A549 (cell line): ENCODE results near the gene HAUS3. TPM values are rescaled to one million over a fixed set of nuclear protein-coding genes. Genes with fewer than 3 reads are reported as not detected.

Source experiments
- ATAC-seq, 2 experiments: fragments of 200-7000 bp in 1 of 2; fragments of >200 bp in 1 of 2; cut with Nextera tagmentation in 1 of 2; cut with Tn5 transposase in 1 of 2; 3 replicates each; pipeline versions ENCODE4 v1.8.0 to v1.9.1; 2018 to 2020; ENCODE audit warnings: mild to moderate bottlenecking in 1 of 2, moderate library complexity in 1 of 2
- CTCF ChIA-PET: fragments of 300-600 bp; sonication (Branson Sonifier 250); formaldehyde crosslinking; extraction: SDS; loops from one replicate; lab custom pipeline; 2021; ENCODE audit warnings: antibody characterized with exemption, inconsistent platforms; lab: Yijun Ruan, JAX
- POLR2A ChIA-PET: fragments of 350-600 bp; formaldehyde crosslinking; extraction: SDS; loops from one replicate; lab custom pipeline; 2021; ENCODE audit warnings: antibody characterized with exemption, inconsistent platforms; lab: Yijun Ruan, JAX
- DNase-seq, 2 experiments: peaks; one replicate each; pipeline versions ENCODE4 v3.0.0 to v3.0.0-alpha.2; 2011 to 2016; ENCODE audit warnings: low read depth in 1 of 2, low spot score in 1 of 2
- FAIRE-seq: peaks from 2 replicates; lab custom pipeline; 2011; peaks lifted over from hg19 to GRCh38; lab: Jason Lieb, UNC
- H3K27ac ChIP-seq, 2 experiments: fragments of >200 bp; sonication (Bioruptor Twin); formaldehyde crosslinking; 3 replicates each; pipeline ENCODE4 v1.5.1; 2016 to 2017
- H3K4me1 ChIP-seq: fragments of >200 bp; sonication (Bioruptor Twin); formaldehyde crosslinking; 3 replicates; pipeline ENCODE4 v1.6.1; 2016
- H3K4me2 ChIP-seq: fragments of >200 bp; sonication (Bioruptor Twin); formaldehyde crosslinking; 3 replicates; pipeline ENCODE4 v1.6.1; 2016
- H3K4me3 ChIP-seq: fragments of >200 bp; sonication (Bioruptor Twin); formaldehyde crosslinking; 3 replicates; pipeline ENCODE4 v1.5.1; 2016
- H3K9me3 ChIP-seq: fragments of >200 bp; sonication (Bioruptor Twin); formaldehyde crosslinking; 3 replicates; pipeline ENCODE4 v1.6.1; 2016
- CEBPB ChIP-seq, 2 experiments: fragments of >200 bp in 1 of 2; sonication (Bioruptor Twin) in 1 of 2; formaldehyde crosslinking in 1 of 2; IDR thresholded peaks; 2 replicates each; pipeline ENCODE4 v1.6.1; 2012 to 2016
- CHD2 ChIP-seq: fragments of 150-350 bp; IDR thresholded peaks from 2 replicates; pipeline ENCODE4 v1.6.1; 2014; ENCODE audit warnings: low read length; ENCODE audit not compliant: partially characterized antibody
- CHD4 ChIP-seq: fragments of 200-600 bp; sonication (generic); IDR thresholded peaks from 2 replicates; pipeline ENCODE4 v1.6.1; 2016; ENCODE audit warnings: antibody characterized with exemption, mild to moderate bottlenecking, borderline replicate concordance
- EHMT2 ChIP-seq: fragments of 200-600 bp; sonication (generic); IDR thresholded peaks from 2 replicates; pipeline ENCODE4 v1.6.1; 2016; ENCODE audit warnings: antibody characterized with exemption, low read depth, mild to moderate bottlenecking, moderate library complexity
- ESRRA ChIP-seq: fragments of 150-350 bp; IDR thresholded peaks from 2 replicates; pipeline ENCODE4 v1.6.1; 2014; ENCODE audit warnings: mild to moderate bottlenecking, low read length, borderline replicate concordance
- FOXS1 ChIP-seq: fragments of 250-450 bp; sonication (Bioruptor Pico); IDR thresholded peaks from 2 replicates; pipeline ENCODE4 v1.5.0; 2020; ENCODE audit warnings: mild to moderate bottlenecking, moderate library complexity
- HDAC2 ChIP-seq: fragments of 200-600 bp; sonication (generic); IDR thresholded peaks from 2 replicates; pipeline ENCODE4 v1.6.1; 2016
- HEYL ChIP-seq: fragments of 250-450 bp; sonication (Bioruptor Pico); IDR thresholded peaks from 2 replicates; pipeline ENCODE4 v1.8.0; 2021; ENCODE audit warnings: mild to moderate bottlenecking, moderate library complexity
- HOXA7 ChIP-seq: fragments of 250-450 bp; sonication (Bioruptor Pico); IDR thresholded peaks from 2 replicates; pipeline ENCODE4 v1.5.0; 2020; ENCODE audit warnings: mild to moderate bottlenecking, moderate library complexity
- HOXB5 ChIP-seq: fragments of 250-450 bp; sonication (Bioruptor Pico); IDR thresholded peaks from 2 replicates; pipeline ENCODE4 v1.5.0; 2020; ENCODE audit warnings: mild to moderate bottlenecking, moderate library complexity
- MAFK ChIP-seq: fragments of 450-650 bp; IDR thresholded peaks from 2 replicates; pipeline ENCODE4 v1.6.1; 2014; ENCODE audit not compliant: partially characterized antibody
- NFE2L2 ChIP-seq: fragments of 150-350 bp; conservative IDR thresholded peaks from 2 replicates; pipeline ENCODE4 v1.6.1; 2014; ENCODE audit warnings: low read length
- NR3C1 ChIP-seq: fragments of >200 bp; sonication (Bioruptor Twin); formaldehyde crosslinking; IDR thresholded peaks from 3 replicates; pipeline ENCODE4 v1.6.1; 2017
- PHF8 ChIP-seq: fragments of 200-600 bp; sonication (generic); IDR thresholded peaks from 2 replicates; pipeline ENCODE4 v1.6.1; 2016; ENCODE audit warnings: low read depth, mild to moderate bottlenecking, antibody characterized with exemption, moderate library complexity, borderline replicate concordance
- POLR2A ChIP-seq: IDR thresholded peaks from 2 replicates; pipeline ENCODE4 v1.6.1; 2012; ENCODE audit warnings: mild to moderate bottlenecking, low read length
- POLR2AphosphoS2 ChIP-seq: conservative IDR thresholded peaks from 2 replicates; pipeline ENCODE4 v1.6.1; 2012; ENCODE audit warnings: low read length, improper control_type of control experiment, inconsistent platforms
- RARB ChIP-seq: fragments of 250-450 bp; sonication (Bioruptor Pico); IDR thresholded peaks from 2 replicates; pipeline ENCODE4 v1.8.0; 2021; ENCODE audit warnings: mild to moderate bottlenecking, moderate library complexity
- RFX5 ChIP-seq: fragments of 450-650 bp; IDR thresholded peaks from 2 replicates; pipeline ENCODE4 v1.7.1; 2014; ENCODE audit warnings: antibody characterized with exemption, mild to moderate bottlenecking, moderate library complexity
- RNF2 ChIP-seq: fragments of 200-600 bp; sonication (generic); IDR thresholded peaks from 2 replicates; pipeline ENCODE4 v1.6.1; 2016; ENCODE audit warnings: low read depth, mild to moderate bottlenecking, antibody characterized with exemption, moderate library complexity, borderline replicate concordance
- SMC3 ChIP-seq: fragments of >200 bp; sonication (Bioruptor Twin); formaldehyde crosslinking; IDR thresholded peaks from 3 replicates; pipeline ENCODE4 v1.6.1; 2018; ENCODE audit warnings: inconsistent platforms
- TFCP2L1 ChIP-seq: fragments of 250-450 bp; sonication (Bioruptor Pico); IDR thresholded peaks from 2 replicates; pipeline ENCODE4 v1.5.0; 2021; ENCODE audit warnings: mild to moderate bottlenecking
- TP53 ChIP-seq: fragments of 250-450 bp; sonication (Bioruptor Pico); IDR thresholded peaks from 2 replicates; pipeline ENCODE4 v1.5.0; 2021; ENCODE audit warnings: mild to moderate bottlenecking, moderate library complexity
- ZC3H11A ChIP-seq: fragments of 450-650 bp; IDR thresholded peaks from 2 replicates; pipeline ENCODE4 v1.6.1; 2014; ENCODE audit warnings: antibody characterized with exemption, mild to moderate bottlenecking
- WGBS: methylation state at CpG from one replicate; pipeline ENCODE4 v1.1.6; 2017; ENCODE audit errors: missing lambda C conversion rate; 5-methylcytosine and 5-hydroxymethylcytosine counted together
- polyA plus RNA-seq, 4 experiments: library from polyadenylated mRNA; depleted of rRNA in 3 of 4; stranded (reverse); fragments of >200 nt; fragmentation: RNase III in 1 of 4; extraction: RNeasy Plus Mini Kit Qiagen cat#74134 plus additional on column Dnase treatment in 1 of 4; gene quantifications; 2 replicates in 3 of 4; 3 replicates in 1 of 4; pipeline ENCODE4 v1.2.3, GENCODE V29; 2011 to 2017
- TF ChIP-seq, protein P1 (sequence below): IDR thresholded peaks from 2 replicates; pipeline ENCODE4 v1.6.1; 2012
- TF ChIP-seq, protein P2 (sequence below): IDR thresholded peaks from 2 replicates; pipeline ENCODE4 v1.6.1; 2012; ENCODE audit warnings: low read depth, borderline replicate concordance
- TF ChIP-seq, protein P3 (sequence below): fragments of 200-600 bp; sonication (generic); IDR thresholded peaks from 2 replicates; pipeline ENCODE4 v1.6.1; 2016; ENCODE audit warnings: antibody characterized with exemption, mild to moderate bottlenecking, moderate library complexity
- TF ChIP-seq, protein P4 (sequence below): fragments of 150-350 bp; IDR thresholded peaks from 2 replicates; pipeline ENCODE4 v1.6.1; 2014; ENCODE audit warnings: low read depth, mild to moderate bottlenecking, low read length
- TF ChIP-seq, protein P5 (sequence below): fragments of 450-650 bp; IDR thresholded peaks from 2 replicates; pipeline ENCODE4 v1.6.1; 2014; ENCODE audit warnings: antibody characterized with exemption

HAUS3 gene
- polyA plus RNA-seq, 2 of the 4 experiments (the other 2 are of a cell fraction) = 7.7 to 10.6 TPM

DNA sequence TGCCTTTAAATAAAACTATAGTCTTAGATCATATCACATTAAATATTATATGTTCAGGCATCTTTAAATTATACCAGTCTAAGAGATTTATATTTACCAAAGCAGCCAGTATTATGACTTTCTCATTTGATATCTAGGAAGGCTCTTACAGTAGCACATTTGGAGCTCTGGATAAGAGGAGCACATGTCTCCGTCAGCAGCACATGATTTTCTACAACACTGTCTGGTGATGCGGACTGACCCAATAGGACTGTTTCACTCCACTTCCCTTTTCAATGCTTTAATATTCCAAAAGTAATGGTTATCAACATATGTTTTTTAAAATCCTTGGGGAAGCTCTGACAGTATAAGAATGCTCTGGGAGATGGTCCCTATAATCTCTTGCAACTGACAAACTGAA, 61.5 kb downstream of the HAUS3 start:
- H3K4me2 ChIP-seq = no peak overlapping the region
- DNase-seq = no peak
- ChIA-PET CTCF (no interaction called here), POLR2A (interaction anchor here (0.7 kb wide), 1 partner anchor 716 kb away, joined by 7 read pairs; no protein-coding TSS in a partner anchor)
- FAIRE-seq = no peak
- H3K4me3 ChIP-seq = no peak overlapping the region
- H3K9me3 ChIP-seq = no peaks in the 10 kb centered on the region
- TF ChIP-seq TP53 (CRISPR knock-in tag) (no peak), MAFK (no peak), EHMT2 (no peak), CEBPB (IDR thresholded peaks at IDR 0.05) (no peak), CHD2 (no peak), PHF8 (no peak), HDAC2 (no peak), CHD4 (no peak), NR3C1 (no peak), HOXB5 (CRISPR knock-in tag) (no peak), HOXA7 (no peak), POLR2A (no peak), HEYL (CRISPR knock-in tag) (no peak), RARB (no peak), FOXS1 (CRISPR knock-in tag) (no peak)
- TF ChIP-seq, protein P1, sequence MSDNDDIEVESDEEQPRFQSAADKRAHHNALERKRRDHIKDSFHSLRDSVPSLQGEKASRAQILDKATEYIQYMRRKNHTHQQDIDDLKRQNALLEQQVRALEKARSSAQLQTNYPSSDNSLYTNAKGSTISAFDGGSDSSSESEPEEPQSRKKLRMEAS = no peak
- TF ChIP-seq, protein P2, sequence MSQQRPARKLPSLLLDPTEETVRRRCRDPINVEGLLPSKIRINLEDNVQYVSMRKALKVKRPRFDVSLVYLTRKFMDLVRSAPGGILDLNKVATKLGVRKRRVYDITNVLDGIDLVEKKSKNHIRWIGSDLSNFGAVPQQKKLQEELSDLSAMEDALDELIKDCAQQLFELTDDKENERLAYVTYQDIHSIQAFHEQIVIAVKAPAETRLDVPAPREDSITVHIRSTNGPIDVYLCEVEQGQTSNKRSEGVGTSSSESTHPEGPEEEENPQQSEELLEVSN = no peak
- WGBS = 92% methylated on average over 2 of the region's 2 CpGs
- no peaks in the 10 kb centered on the region for H3K4me1 ChIP-seq
- ATAC-seq = no peak
- no peak overlapping the region for H3K27ac ChIP-seq

DNA sequence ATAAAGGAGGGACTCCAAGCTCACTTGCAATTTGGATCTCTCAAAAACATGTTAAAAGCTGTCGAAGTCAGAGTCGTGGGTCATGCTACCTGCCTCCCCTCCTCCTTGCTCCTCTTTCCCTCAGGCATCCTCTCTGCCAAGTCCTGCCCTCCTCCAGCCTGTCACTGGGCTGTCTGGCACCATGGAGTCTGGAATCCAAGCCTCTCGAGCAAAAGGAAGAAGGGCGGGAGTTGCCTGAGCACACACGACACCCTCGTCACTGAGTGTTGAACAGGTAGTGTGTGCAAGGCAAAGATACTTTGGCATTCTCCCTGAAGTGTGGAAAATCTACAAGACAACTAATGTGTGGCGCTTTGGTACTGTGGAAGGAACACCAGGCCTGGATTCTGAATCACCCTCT, 62.2 kb downstream of the HAUS3 start:
- DNase-seq = no peak
- ChIA-PET CTCF (no interaction called here), POLR2A (no interaction called here)
- H3K27ac ChIP-seq = no peak overlapping the region
- no peak overlapping the region for H3K4me2 ChIP-seq
- WGBS = 84% methylated on average over 7 of the region's 7 CpGs
- no peak for FAIRE-seq
- ATAC-seq = no peak
- H3K4me3 ChIP-seq = no peak overlapping the region
- H3K4me1 ChIP-seq = no peaks in the 10 kb centered on the region
- TF ChIP-seq SMC3 (no peak), TP53 (CRISPR knock-in tag) (no peak), ZC3H11A (no peak), NFE2L2 (no peak), POLR2A (no peak), POLR2AphosphoS2 (no peak), EHMT2 (no peak), TFCP2L1 (CRISPR knock-in tag) (no peak), RFX5 (no peak), RNF2 (no peak), ESRRA (no peak)
- TF ChIP-seq, protein P3, sequence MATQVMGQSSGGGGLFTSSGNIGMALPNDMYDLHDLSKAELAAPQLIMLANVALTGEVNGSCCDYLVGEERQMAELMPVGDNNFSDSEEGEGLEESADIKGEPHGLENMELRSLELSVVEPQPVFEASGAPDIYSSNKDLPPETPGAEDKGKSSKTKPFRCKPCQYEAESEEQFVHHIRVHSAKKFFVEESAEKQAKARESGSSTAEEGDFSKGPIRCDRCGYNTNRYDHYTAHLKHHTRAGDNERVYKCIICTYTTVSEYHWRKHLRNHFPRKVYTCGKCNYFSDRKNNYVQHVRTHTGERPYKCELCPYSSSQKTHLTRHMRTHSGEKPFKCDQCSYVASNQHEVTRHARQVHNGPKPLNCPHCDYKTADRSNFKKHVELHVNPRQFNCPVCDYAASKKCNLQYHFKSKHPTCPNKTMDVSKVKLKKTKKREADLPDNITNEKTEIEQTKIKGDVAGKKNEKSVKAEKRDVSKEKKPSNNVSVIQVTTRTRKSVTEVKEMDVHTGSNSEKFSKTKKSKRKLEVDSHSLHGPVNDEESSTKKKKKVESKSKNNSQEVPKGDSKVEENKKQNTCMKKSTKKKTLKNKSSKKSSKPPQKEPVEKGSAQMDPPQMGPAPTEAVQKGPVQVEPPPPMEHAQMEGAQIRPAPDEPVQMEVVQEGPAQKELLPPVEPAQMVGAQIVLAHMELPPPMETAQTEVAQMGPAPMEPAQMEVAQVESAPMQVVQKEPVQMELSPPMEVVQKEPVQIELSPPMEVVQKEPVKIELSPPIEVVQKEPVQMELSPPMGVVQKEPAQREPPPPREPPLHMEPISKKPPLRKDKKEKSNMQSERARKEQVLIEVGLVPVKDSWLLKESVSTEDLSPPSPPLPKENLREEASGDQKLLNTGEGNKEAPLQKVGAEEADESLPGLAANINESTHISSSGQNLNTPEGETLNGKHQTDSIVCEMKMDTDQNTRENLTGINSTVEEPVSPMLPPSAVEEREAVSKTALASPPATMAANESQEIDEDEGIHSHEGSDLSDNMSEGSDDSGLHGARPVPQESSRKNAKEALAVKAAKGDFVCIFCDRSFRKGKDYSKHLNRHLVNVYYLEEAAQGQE = no peak
- TF ChIP-seq, protein P1 = no peak
- TF ChIP-seq, protein P4, sequence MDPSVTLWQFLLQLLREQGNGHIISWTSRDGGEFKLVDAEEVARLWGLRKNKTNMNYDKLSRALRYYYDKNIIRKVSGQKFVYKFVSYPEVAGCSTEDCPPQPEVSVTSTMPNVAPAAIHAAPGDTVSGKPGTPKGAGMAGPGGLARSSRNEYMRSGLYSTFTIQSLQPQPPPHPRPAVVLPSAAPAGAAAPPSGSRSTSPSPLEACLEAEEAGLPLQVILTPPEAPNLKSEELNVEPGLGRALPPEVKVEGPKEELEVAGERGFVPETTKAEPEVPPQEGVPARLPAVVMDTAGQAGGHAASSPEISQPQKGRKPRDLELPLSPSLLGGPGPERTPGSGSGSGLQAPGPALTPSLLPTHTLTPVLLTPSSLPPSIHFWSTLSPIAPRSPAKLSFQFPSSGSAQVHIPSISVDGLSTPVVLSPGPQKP = no peak
- TF ChIP-seq, protein P5, sequence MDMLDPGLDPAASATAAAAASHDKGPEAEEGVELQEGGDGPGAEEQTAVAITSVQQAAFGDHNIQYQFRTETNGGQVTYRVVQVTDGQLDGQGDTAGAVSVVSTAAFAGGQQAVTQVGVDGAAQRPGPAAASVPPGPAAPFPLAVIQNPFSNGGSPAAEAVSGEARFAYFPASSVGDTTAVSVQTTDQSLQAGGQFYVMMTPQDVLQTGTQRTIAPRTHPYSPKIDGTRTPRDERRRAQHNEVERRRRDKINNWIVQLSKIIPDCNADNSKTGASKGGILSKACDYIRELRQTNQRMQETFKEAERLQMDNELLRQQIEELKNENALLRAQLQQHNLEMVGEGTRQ = no peak
- H3K9me3 ChIP-seq = no peaks in the 10 kb centered on the region
